Measurements from ENCODE around the gene CCL26.
A peak's percentile ranks its signal among the peaks of the same experiment; 100 is the strongest.

CCL26 gene

DNA sequence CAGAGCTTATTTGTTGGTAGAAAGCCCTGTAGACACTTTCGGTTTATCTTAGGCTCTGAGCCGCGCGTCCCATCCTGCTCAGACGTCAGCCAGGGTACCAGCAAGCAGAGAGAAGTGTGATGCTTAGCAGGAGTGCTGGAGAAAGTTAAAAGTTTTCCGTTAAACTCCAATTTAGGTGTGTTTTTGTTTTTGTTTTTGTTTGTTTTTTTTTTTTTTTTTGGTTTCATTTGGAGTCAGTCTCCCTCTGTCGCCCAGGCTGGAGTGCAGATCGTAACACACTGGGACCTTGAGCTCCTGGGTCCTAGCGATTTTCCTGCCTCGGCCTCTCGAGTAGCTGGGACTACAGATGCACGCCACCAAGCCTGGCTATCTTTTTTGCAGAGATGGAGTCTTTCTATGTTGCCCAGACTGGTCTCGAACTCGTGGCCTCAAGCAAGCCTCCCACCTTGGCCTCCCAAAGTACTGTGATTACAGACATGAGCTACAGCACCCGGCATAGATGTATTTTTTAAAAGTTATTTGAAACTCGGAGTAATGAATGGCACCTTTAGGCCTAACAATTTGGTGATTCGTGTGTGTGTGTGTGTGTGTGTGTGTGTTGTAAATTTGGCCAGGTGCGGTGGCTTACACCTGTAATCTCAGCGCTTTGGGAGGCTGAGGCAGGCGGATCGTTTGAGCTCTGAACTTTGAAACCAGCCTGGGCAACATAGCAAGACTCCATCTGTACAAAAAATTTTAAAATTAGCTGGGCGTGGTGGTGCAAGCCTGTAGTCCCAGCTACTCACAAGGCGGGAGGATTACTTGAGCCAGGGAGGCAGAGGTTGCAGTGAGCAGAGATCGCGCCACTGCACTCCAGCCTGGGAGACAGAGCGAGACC lies 32.0 kb downstream of the CCL26 start:
- no peaks in the 10 kb centered on the region for H3K36me3 ChIP-seq (ENCODE audit: control insufficient read depth in 1 of 2, insufficient read depth in 2 of 2, low read length in 2 of 2)
- H3K4me1 ChIP-seq (ENCODE audit: control insufficient read depth in 1 of 2, insufficient read depth in 2 of 2, low read length in 2 of 2): peaks cover 19 to 26% of the 10 kb centered on the region in 2 donors
- H3K27ac ChIP-seq (ENCODE audit: low read depth, low read length): peak overlapping the region; percentile 80
- H3K9me3 ChIP-seq (ENCODE audit: control insufficient read depth in 1 of 2, low read length in 2 of 2): no peaks in the 10 kb centered on the region
- H3K9ac ChIP-seq (ENCODE audit: low read depth in 1 of 2, low read length in 2 of 2): peak overlapping the region; percentile 68 to 80
- H3K27me3 ChIP-seq (ENCODE audit: control insufficient read depth in 1 of 2, insufficient read depth in 2 of 2, low read length in 2 of 2): no peaks in the 10 kb centered on the region
- peak overlapping the region; percentile 82 for H3K4me3 ChIP-seq (ENCODE audit: low read depth in 1 of 2, low read length in 2 of 2)

DNA sequence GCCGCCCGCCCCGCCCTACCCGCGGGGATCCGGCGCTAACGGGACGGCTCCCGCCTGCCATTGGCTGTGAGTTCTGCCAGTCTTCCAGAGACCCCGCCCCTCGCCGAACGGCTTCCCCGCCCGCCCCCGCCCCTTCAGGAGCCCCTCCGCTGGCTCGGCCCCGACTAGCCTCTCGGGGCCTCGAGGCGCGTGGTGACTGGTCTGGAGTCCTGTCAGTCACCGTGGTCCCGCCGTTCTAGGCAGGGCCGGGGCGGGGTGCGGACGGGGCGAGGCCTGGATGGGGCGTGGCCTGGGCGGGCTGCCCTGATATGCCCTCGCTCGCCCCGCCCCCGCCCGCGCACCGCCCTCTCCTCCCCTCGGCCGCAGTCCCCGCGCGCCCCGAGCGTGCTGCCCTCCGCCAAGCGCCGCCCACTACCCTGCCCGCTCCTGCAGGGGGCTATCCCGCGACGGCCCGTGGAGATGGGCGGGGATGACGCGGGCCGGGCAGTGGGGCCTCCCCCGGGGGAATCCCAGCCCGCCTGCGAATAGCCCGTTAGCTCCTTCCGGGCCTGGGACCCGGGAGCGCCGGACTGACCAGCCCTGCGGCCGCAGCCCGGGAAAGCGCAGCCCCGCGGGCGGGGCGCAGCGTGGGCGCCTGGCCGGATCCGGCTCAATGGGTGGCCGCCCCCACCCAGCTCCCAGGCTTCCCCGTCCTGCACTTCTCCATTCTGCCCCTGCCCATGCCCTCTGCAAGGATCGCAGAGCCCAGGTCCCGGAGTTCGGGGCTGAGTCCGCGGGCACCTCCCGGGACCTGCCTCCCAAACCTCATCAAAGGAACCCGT lies 32.8 kb downstream of the CCL26 start:
- H3K4me1 ChIP-seq (ENCODE audit: control insufficient read depth in 1 of 2, insufficient read depth in 2 of 2, low read length in 2 of 2): peaks cover 19 to 26% of the 10 kb centered on the region in 2 donors
- H3K4me3 ChIP-seq (ENCODE audit: low read depth in 1 of 2, low read length in 2 of 2): peak overlapping the region; percentile 85 to 92
- no peaks in the 10 kb centered on the region for H3K9me3 ChIP-seq (ENCODE audit: control insufficient read depth in 1 of 2, low read length in 2 of 2)
- no peaks in the 10 kb centered on the region for H3K27me3 ChIP-seq (ENCODE audit: control insufficient read depth in 1 of 2, insufficient read depth in 2 of 2, low read length in 2 of 2)
- H3K36me3 ChIP-seq (ENCODE audit: control insufficient read depth in 1 of 2, insufficient read depth in 2 of 2, low read length in 2 of 2): no peaks in the 10 kb centered on the region
- H3K9ac ChIP-seq (ENCODE audit: low read depth in 1 of 2, low read length in 2 of 2): peak overlapping the region; percentile 72 to 80
- peak overlapping the region; percentile 80 for H3K27ac ChIP-seq (ENCODE audit: low read depth, low read length)

DNA sequence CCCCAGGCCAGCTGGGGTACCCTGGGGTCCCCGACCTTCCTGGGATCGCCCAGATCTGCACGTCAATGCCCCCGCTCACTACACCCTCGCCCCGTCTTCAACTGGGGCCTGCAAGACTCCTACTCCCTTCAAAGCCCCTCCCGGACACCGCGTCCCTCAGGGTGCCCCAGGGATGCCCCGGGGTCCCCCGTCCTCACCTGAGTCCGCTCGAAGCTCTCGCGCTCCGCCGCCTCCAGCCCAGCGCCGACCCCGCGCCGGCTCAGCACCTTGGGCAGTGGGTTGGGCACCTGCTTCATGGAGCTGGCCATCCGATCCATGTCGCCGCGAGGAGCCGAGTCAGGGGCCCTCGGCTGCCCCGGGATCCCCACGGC lies 33.4 kb downstream of the CCL26 start, which contains the start of gene HIP1:
HIP1 (minus strand) TSS at position 338 of the 371 bp plus-strand sequence; CDS start at position 317, 21 bp downstream.
- peak within 1 kb of the TSS; percentile 80 for H3K27ac ChIP-seq (ENCODE audit: low read depth, low read length)
- peak within 1 kb of the TSS; percentile 85 to 92 for H3K4me3 ChIP-seq (ENCODE audit: low read depth in 1 of 2, low read length in 2 of 2)
- no peaks in the 10 kb centered on the region for H3K27me3 ChIP-seq (ENCODE audit: control insufficient read depth in 1 of 2, insufficient read depth in 2 of 2, low read length in 2 of 2)
- H3K9me3 ChIP-seq (ENCODE audit: control insufficient read depth in 1 of 2, low read length in 2 of 2): no peaks in the 10 kb centered on the region
- peaks cover 19 to 24% of the 10 kb centered on the region in 2 donors for H3K4me1 ChIP-seq (ENCODE audit: control insufficient read depth in 1 of 2, insufficient read depth in 2 of 2, low read length in 2 of 2)
- H3K9ac ChIP-seq (ENCODE audit: low read depth in 1 of 2, low read length in 2 of 2): peak within 1 kb of the TSS; percentile 72 to 80
- H3K36me3 ChIP-seq (ENCODE audit: control insufficient read depth in 1 of 2, insufficient read depth in 2 of 2, low read length in 2 of 2): no peaks in the 10 kb centered on the region

DNA sequence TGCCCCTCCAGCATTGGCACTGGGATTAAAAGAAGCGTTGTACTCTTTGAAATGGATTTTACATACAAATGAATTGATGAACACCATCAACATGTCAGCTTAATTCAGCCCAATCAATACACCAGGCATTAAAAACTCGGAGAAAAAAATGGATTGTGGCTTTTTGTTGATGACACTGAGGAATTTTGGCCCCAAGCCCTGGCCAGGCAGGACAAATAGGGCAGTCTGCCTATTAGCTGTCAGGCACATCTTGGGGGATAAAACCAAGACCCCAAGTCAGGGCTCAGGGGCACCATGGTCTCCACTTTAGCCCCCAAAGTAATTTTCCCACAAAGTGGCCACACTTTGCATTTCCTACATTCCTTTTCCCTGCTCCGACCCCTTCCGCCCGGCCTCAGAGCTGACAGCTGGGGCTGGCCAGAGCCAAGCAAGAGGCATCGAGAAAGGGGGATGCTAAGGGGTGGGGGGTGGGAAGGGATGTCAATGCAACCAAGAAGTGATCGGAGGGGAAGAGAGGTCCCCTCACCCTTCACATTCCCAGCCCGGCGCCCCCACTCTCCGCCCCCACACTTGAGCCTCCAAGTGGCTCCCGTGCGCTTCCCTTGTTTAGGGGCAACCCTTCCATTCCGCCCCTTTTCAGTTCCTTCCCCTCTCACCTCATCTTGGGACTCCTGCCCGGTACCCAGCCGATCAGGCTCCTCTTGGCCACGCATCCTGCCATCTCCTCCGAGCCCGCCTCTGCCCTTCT lies 34.0 kb downstream of the CCL26 start:
- H3K27ac ChIP-seq (ENCODE audit: low read depth, low read length): peak overlapping the region; percentile 79

DNA sequence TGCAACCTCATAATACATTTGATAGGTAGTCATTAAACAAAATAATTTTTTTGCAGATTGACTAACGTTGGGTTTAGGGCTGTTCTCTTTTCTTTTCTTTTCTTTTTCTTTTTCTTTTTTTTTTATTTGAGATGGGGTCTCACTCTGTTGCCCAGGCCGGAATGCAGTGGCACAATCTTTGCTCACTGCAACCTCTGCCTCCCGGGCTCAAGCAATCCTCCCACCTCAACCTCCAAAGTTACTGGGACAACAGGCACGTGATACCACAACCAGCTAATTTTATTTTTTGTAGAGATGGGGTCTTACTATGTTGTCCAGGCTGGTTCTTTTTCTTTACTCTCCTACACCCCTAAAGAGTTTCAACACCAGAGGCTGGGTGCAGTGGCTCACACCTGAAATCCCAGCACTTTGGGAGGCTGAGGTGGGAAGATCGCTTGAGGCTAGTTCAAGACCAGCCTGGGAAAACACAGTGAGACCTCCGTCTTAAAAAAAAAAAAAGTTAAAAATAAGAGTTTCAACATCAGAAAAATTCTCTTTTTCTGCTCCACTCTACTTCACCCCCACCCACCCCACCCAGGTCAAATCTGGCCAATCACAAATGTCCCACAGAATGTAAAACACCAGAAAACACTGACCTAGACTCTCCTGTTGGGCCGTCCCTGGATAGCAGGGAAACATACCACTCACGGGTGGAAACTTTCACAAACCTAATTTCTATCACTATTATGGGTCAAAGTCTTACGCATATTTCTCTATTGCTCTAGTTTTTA lies 36.2 kb downstream of the CCL26 start:
- Histone ChIP-seq H3K36me3 (ENCODE audit: control insufficient read depth in 1 of 2, insufficient read depth in 2 of 2, low read length in 2 of 2) (no peaks in the 10 kb centered on the region), H3K27ac (ENCODE audit: low read depth, low read length) (no peak overlapping the region)

More for the DNA sequence above, 34.0 kb downstream of the CCL26 start:
- no peaks in the 10 kb centered on the region for H3K27me3 ChIP-seq (ENCODE audit: control insufficient read depth in 1 of 2, insufficient read depth in 2 of 2, low read length in 2 of 2)
- peak overlapping the region; percentile 85 to 92 for H3K4me3 ChIP-seq (ENCODE audit: low read depth in 1 of 2, low read length in 2 of 2)
- no peaks in the 10 kb centered on the region for H3K9me3 ChIP-seq (ENCODE audit: control insufficient read depth in 1 of 2, low read length in 2 of 2)
- peak overlapping the region; percentile 72 to 76 for H3K9ac ChIP-seq (ENCODE audit: low read depth in 1 of 2, low read length in 2 of 2)
- no peaks in the 10 kb centered on the region for H3K36me3 ChIP-seq (ENCODE audit: control insufficient read depth in 1 of 2, insufficient read depth in 2 of 2, low read length in 2 of 2)
- peaks cover 16 to 20% of the 10 kb centered on the region in 2 donors for H3K4me1 ChIP-seq (ENCODE audit: control insufficient read depth in 1 of 2, insufficient read depth in 2 of 2, low read length in 2 of 2)

GRCh38 chr7:75734586-75735458 lies 37.2 kb downstream of the CCL26 start:
- H3K27me3 ChIP-seq (ENCODE audit: control insufficient read depth in 1 of 2, insufficient read depth in 2 of 2, low read length in 2 of 2): no peaks in the 10 kb centered on the region
- no peak overlapping the region for H3K9ac ChIP-seq (ENCODE audit: low read depth in 1 of 2, low read length in 2 of 2)
- no peak overlapping the region for H3K4me3 ChIP-seq (ENCODE audit: low read depth in 1 of 2, low read length in 2 of 2)
- H3K36me3 ChIP-seq (ENCODE audit: control insufficient read depth in 1 of 2, insufficient read depth in 2 of 2, low read length in 2 of 2): no peaks in the 10 kb centered on the region
- no peaks in the 10 kb centered on the region for H3K9me3 ChIP-seq (ENCODE audit: control insufficient read depth in 1 of 2, low read length in 2 of 2)
- H3K4me1 ChIP-seq (ENCODE audit: control insufficient read depth in 1 of 2, insufficient read depth in 2 of 2, low read length in 2 of 2): peaks cover 10 to 16% of the 10 kb centered on the region in 2 donors
- no peak overlapping the region for H3K27ac ChIP-seq (ENCODE audit: low read depth, low read length)

More for the DNA sequence above, 36.2 kb downstream of the CCL26 start:
- H3K27me3 ChIP-seq (ENCODE audit: control insufficient read depth in 1 of 2, insufficient read depth in 2 of 2, low read length in 2 of 2): no peaks in the 10 kb centered on the region
- H3K9ac ChIP-seq (ENCODE audit: low read depth in 1 of 2, low read length in 2 of 2): no peak overlapping the region
- H3K9me3 ChIP-seq (ENCODE audit: control insufficient read depth in 1 of 2, low read length in 2 of 2): no peaks in the 10 kb centered on the region
- H3K4me3 ChIP-seq (ENCODE audit: low read depth in 1 of 2, low read length in 2 of 2): no peak overlapping the region
- peaks cover 11 to 19% of the 10 kb centered on the region in 2 donors for H3K4me1 ChIP-seq (ENCODE audit: control insufficient read depth in 1 of 2, insufficient read depth in 2 of 2, low read length in 2 of 2)

DNA sequence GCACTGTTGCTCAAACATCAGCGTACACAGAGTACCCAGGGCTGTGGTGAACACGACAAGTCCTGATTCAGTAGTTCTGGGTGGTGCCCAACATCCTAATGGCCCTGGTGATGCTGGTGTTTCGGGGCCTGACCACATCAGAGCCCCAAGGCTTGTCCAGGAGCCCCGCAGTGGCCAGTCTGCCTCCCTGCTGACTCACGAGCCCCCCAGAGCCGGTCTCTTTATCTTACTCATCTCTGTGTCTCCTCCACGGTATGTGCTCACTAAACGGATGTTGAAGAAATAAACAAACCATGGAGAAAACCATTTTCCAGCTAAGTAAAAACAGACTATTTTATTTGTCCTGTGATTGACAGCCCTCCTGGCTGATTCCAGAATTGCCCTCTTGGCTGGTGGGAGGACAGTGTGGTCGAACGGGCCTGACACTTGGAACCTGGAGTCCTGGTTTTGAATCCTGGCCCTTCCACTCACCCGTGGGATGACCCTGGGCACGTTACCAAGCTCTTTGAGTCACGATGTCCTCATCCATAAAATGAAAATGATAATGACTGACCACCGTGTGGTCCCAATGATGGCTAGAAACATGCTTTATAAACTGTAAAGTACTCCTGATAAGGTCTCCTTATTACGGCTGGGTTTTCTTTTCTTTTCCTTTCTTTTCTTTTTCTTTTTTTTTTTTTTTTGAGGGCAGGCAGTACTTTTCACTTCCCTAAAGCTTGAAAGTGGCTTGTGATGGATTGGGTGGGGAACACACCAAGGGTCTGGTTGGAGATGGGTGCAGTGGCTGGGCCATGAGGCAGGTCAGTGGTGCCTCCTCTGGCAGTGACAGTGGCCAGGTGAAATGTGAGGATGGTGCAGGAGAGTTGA lies 39.0 kb downstream of the CCL26 start:
- Histone ChIP-seq H3K36me3 (ENCODE audit: control insufficient read depth in 1 of 2, insufficient read depth in 2 of 2, low read length in 2 of 2) (no peaks in the 10 kb centered on the region), H3K4me1 (ENCODE audit: control insufficient read depth in 1 of 2, insufficient read depth in 2 of 2, low read length in 2 of 2) (peaks cover 15 to 18% of the 10 kb centered on the region in 2 donors), H3K4me3 (ENCODE audit: low read depth in 1 of 2, low read length in 2 of 2) (peak overlapping the region in 1 of 2 donors; percentile 26), H3K9ac (ENCODE audit: low read depth in 1 of 2, low read length in 2 of 2) (no peak overlapping the region), H3K27ac (ENCODE audit: low read depth, low read length) (no peak overlapping the region), H3K27me3 (ENCODE audit: control insufficient read depth in 1 of 2, insufficient read depth in 2 of 2, low read length in 2 of 2) (no peaks in the 10 kb centered on the region), H3K9me3 (ENCODE audit: control insufficient read depth in 1 of 2, low read length in 2 of 2) (no peaks in the 10 kb centered on the region)

- Histone ChIP-seq H3K4me1 (ENCODE audit: control insufficient read depth in 1 of 2, insufficient read depth in 2 of 2, low read length in 2 of 2) (peaks cover 15 to 16% of the 10 kb centered on the region in 2 donors), H3K27ac (ENCODE audit: low read depth, low read length) (no peak overlapping the region), H3K27me3 (ENCODE audit: control insufficient read depth in 1 of 2, insufficient read depth in 2 of 2, low read length in 2 of 2) (no peaks in the 10 kb centered on the region)
Observed at GRCh38 chr7:75732016-75732521, 39.9 kb downstream of the CCL26 start.

More at GRCh38 chr7:75732016-75732521, 39.9 kb downstream of the CCL26 start:
- Histone ChIP-seq H3K36me3 (ENCODE audit: control insufficient read depth in 1 of 2, insufficient read depth in 2 of 2, low read length in 2 of 2) (no peaks in the 10 kb centered on the region), H3K9me3 (ENCODE audit: control insufficient read depth in 1 of 2, low read length in 2 of 2) (no peaks in the 10 kb centered on the region), H3K9ac (ENCODE audit: low read depth in 1 of 2, low read length in 2 of 2) (no peak overlapping the region), H3K4me3 (ENCODE audit: low read depth in 1 of 2, low read length in 2 of 2) (no peak overlapping the region)

Data from duodenal mucosa (tissue), 2 donors.